ENCODE results near the gene ESRRG.

The ESRRG gene

DNA sequence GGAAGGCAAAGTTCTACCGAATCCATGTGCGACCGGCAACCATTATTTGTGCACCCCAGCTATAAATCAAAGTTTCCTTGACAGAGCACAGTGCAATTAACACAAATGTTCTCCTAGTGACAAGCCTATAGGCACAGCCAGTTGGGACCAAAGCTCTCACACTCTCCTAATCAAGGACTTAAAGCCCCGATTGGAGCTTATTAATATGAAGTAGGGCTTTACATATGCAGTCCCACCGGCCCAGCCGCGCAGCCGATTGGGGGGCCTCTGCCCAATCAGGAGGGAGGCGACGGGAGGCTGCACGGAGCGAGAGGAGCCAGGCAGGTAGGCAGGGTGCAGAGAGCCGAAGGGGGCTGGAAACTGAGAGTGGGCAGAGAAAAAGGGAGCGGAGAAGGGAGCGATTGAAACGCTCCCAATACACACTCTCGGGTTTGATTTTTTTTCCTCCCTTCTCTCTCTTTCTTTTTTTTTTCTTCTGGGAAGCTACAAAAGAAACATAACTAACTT is at the start of gene ESRRG:
TSS of gene ESRRG (minus strand) at position 156 of the 507 bp plus-strand sequence. CDS start at position 26, 130 bp downstream.
- no peaks in the 10 kb centered on the region for H3K36me3 Mint-ChIP-seq

GRCh38 chr1:216771922-216772321 is 48.7 kb upstream of the ESRRG start:
- H3K36me3 Mint-ChIP-seq, result no peaks in the 10 kb centered on the region
- H3K4me1 Mint-ChIP-seq, result no peaks in the 10 kb centered on the region
- H3K4me3 Mint-ChIP-seq, result no peak overlapping the region
- no peak overlapping the region for H3K27ac Mint-ChIP-seq
- DNase-seq (no peak), ATAC-seq (replicated peaks) (no peak)
- H3K27me3 Mint-ChIP-seq, result no peaks in the 10 kb centered on the region
- H3K9me3 Mint-ChIP-seq, result peaks cover 0 to 2% of the 10 kb centered on the region in 2 donors

More for the DNA sequence above, at the start of gene ESRRG:
- DNase-seq (no peak), ATAC-seq (replicated peaks) (peak; percentile 31 to 42)
- Mint-ChIP-seq H3K27ac (no peak within 1 kb of the TSS), H3K27me3 (peaks cover 22 to 26% of the 10 kb centered on the region in 2 donors), H3K4me1 (peaks cover 4 to 7% of the 10 kb centered on the region in 2 donors), H3K4me3 (peak within 1 kb of the TSS; percentile 27 to 76), H3K9me3 (no peaks in the 10 kb centered on the region)

DNA sequence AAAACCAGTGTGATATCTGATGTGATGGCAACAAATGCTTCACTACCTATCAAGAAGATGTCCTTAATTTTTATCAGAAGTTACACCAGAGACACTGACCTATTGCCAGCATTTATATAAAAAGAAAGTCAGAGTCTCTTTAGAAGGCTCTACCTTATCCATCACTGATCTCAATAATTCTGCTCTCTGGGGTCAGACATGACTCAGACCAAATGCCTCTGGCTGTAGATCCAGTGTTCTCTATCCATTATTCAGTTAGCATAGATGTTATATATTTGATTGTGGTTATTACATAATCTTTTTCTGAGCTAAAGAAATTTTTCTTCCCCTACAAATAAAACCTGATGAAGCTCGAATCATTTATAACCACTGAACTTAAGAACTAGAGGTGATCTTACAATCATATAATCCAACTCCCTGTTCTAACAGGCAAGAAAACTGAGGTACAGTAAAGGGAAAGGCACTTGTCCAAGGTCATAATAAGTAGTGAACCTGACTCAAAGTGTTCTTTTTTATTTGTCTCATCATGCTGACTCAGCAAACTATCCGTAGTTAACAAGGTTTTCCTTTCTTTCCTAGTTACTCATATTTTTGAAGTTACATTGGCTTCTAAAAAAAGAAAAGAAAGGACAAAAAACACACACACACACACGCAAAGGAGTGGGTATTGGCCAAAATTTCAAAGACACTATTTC is 43.6 kb upstream of the ESRRG start:
- H3K27ac Mint-ChIP-seq, result no peak overlapping the region
- DNase-seq, result no peak
- H3K9me3 Mint-ChIP-seq, result peaks cover 0 to 2% of the 10 kb centered on the region in 2 donors
- ATAC-seq (replicated peaks), result no peak
- no peaks in the 10 kb centered on the region for H3K36me3 Mint-ChIP-seq
- no peaks in the 10 kb centered on the region for H3K27me3 Mint-ChIP-seq
- no peaks in the 10 kb centered on the region for H3K4me1 Mint-ChIP-seq
- H3K4me3 Mint-ChIP-seq, result no peak overlapping the region

GRCh38 chr1:216765346-216766300 is 42.4 kb upstream of the ESRRG start:
- H3K4me3 Mint-ChIP-seq, result no peak overlapping the region
- no peaks in the 10 kb centered on the region for H3K27me3 Mint-ChIP-seq
- peaks cover 0 to 2% of the 10 kb centered on the region in 2 donors for H3K9me3 Mint-ChIP-seq
- no peak overlapping the region for H3K27ac Mint-ChIP-seq
- DNase-seq (no peak), ATAC-seq (replicated peaks) (no peak)
- H3K36me3 Mint-ChIP-seq, result no peaks in the 10 kb centered on the region
- H3K4me1 Mint-ChIP-seq, result no peaks in the 10 kb centered on the region

DNA sequence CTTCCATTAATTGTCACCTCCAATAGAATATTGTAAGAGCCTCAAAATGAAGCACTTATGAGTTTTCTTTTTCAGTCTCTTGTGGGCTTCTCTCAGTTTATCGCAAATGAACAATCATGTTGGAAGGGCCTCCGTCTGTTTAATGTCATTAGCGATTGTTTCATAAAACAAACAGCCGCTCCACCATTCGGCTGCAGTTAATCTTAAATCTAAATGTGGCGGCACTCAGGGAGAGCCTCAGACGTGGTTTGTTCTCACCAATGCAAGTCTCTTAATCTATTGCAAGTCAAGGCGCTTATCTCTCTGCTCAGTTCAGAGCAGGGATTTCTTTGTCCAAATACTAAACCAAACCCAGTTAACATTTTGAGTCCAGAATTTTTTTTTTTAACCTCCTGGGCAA is 34.9 kb upstream of the ESRRG start:
- ATAC-seq (replicated peaks), result no peak
- DNase-seq, result no peak
- no peaks in the 10 kb centered on the region for H3K36me3 Mint-ChIP-seq
- no peaks in the 10 kb centered on the region for H3K4me1 Mint-ChIP-seq
- no peaks in the 10 kb centered on the region for H3K27me3 Mint-ChIP-seq
- no peaks in the 10 kb centered on the region for H3K9me3 Mint-ChIP-seq
- no peak overlapping the region for H3K27ac Mint-ChIP-seq
- no peak overlapping the region for H3K4me3 Mint-ChIP-seq

DNA sequence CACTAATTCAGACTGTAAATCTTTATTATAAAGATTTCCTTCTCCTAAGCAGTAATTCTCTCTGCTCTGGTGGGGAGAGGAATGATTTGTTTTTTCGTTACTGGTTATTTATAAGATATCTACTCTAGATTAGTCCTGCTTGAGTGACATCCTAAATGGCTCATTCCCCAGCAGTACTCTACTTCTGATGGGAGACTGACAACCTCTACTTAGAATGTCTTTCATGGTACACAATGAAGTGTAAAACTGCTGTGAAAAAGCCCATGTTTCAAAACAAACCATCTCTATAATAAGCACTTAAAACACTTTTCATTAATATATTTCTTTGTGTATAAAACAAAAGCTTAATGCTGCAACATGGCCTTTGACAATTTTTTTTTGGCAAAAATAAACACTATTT is 33.9 kb upstream of the ESRRG start:
- ATAC-seq (replicated peaks) (no peak), DNase-seq (no peak)
- no peaks in the 10 kb centered on the region for H3K36me3 Mint-ChIP-seq
- no peaks in the 10 kb centered on the region for H3K27me3 Mint-ChIP-seq
- H3K4me1 Mint-ChIP-seq, result no peaks in the 10 kb centered on the region
- H3K4me3 Mint-ChIP-seq, result no peak overlapping the region
- no peaks in the 10 kb centered on the region for H3K9me3 Mint-ChIP-seq
- H3K27ac Mint-ChIP-seq, result no peak overlapping the region

DNA sequence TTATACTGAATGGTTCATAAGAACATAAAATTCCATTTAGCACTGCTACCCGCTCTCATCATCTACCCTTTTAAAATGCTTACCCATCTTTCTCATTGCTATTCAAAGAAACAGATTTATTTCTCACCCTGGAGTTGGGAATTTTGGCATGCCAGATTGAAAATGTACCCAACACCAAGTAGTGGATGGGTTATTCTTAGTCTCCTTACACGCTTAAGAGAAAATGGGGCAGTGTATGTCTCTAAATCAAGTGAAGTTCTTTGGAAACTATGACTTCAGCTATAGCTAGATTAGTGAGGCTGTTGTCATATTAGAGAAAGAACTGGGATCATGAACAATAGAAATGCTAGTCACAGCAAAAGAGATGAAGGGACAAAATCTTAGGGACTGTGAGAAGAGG is 27.7 kb upstream of the ESRRG start:
- no peaks in the 10 kb centered on the region for H3K9me3 Mint-ChIP-seq
- H3K4me1 Mint-ChIP-seq, result no peaks in the 10 kb centered on the region
- no peaks in the 10 kb centered on the region for H3K27me3 Mint-ChIP-seq
- no peak for ATAC-seq (replicated peaks)
- H3K36me3 Mint-ChIP-seq, result no peaks in the 10 kb centered on the region
- no peak for DNase-seq
- H3K27ac Mint-ChIP-seq, result no peak overlapping the region
- H3K4me3 Mint-ChIP-seq, result no peak overlapping the region

- ATAC-seq (replicated peaks) (no peak), DNase-seq (no peak)
- H3K27me3 Mint-ChIP-seq, result peaks cover 0 to 4% of the 10 kb centered on the region in 2 donors
- no peaks in the 10 kb centered on the region for H3K4me1 Mint-ChIP-seq
- H3K27ac Mint-ChIP-seq, result no peak overlapping the region
- no peaks in the 10 kb centered on the region for H3K36me3 Mint-ChIP-seq
- H3K9me3 Mint-ChIP-seq, result no peaks in the 10 kb centered on the region
- H3K4me3 Mint-ChIP-seq, result no peak overlapping the region
These were observed 26.9 kb upstream of the ESRRG start for GRCh38 chr1:216750031-216750627.

GRCh38 chr1:216749232-216749631 is 26.0 kb upstream of the ESRRG start:
- Mint-ChIP-seq H3K4me3 (no peak overlapping the region), H3K9me3 (no peaks in the 10 kb centered on the region), H3K27me3 (peaks cover 0 to 6% of the 10 kb centered on the region in 2 donors), H3K36me3 (no peaks in the 10 kb centered on the region), H3K4me1 (no peaks in the 10 kb centered on the region), H3K27ac (no peak overlapping the region)
- DNase-seq (no peak), ATAC-seq (replicated peaks) (no peak)

DNA sequence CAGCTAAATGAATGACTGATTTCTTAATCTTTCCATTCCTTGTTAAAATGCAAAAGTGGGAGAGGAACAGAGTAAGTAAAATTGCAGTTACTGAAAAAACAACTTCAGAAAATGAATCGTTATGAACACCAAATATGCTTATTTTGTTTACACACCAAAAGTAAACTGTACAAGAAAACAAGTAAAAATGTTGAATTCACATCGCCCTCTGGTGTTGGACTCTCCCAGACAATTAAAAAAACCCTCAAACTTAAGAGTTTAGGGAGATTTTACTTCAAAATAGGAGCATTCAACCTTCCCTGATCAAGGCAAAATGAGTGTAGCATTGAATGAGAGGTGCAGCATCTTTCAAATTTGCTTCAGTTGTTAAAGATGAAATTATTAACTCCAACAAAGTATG is 19.4 kb upstream of the ESRRG start:
- Mint-ChIP-seq H3K4me1 (no peaks in the 10 kb centered on the region), H3K36me3 (no peaks in the 10 kb centered on the region), H3K27ac (no peak overlapping the region), H3K9me3 (no peaks in the 10 kb centered on the region), H3K27me3 (peaks cover 0 to 6% of the 10 kb centered on the region in 2 donors), H3K4me3 (no peak overlapping the region)
- ATAC-seq (replicated peaks) (no peak), DNase-seq (no peak)

DNA sequence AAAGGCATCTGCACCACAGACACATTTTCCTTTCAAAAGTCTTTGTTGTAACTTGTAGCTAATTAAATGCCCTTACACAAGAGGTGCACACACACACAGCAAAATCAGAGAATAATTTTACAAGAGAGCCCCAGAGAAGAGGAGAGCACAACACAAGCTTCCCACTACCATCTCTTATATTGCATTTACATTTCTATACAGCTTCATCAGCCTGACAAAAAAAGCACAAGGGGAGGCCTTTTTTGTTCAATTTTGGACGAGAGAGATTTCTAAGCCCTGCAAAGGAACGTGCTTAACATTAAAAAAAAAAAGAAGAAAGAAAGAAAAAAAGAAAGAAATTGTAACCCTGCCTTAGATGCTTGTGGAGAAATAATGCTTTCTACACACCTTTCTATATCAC is 17.1 kb upstream of the ESRRG start:
- Mint-ChIP-seq H3K36me3 (no peaks in the 10 kb centered on the region), H3K4me3 (no peak overlapping the region), H3K27ac (no peak overlapping the region), H3K4me1 (no peaks in the 10 kb centered on the region), H3K9me3 (no peaks in the 10 kb centered on the region), H3K27me3 (peaks cover 0 to 4% of the 10 kb centered on the region in 2 donors)
- DNase-seq, result no peak
- ATAC-seq (replicated peaks), result no peak

DNA sequence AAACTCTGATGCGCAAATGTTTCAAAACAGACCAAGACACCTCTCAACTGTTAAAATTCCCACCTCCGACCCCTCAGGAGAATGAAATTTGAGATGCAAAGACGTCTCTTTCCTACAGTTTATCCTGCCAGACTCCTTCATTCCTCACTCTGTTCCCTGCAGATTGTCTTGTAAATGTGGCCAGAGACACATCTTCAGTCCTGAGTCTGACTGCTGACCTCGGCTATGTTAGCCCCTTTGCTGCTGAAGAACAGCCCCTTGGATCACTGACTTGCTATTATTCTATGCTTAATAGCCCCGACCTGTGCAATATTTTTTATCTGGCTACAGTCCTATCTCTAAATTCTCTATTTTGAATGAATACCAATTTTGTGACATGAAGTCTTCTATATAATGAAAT is 16.6 kb upstream of the ESRRG start:
- ATAC-seq (replicated peaks) (no peak), DNase-seq (no peak)
- Mint-ChIP-seq H3K36me3 (no peaks in the 10 kb centered on the region), H3K27me3 (no peaks in the 10 kb centered on the region), H3K4me3 (no peak overlapping the region), H3K9me3 (no peaks in the 10 kb centered on the region), H3K27ac (no peak overlapping the region), H3K4me1 (no peaks in the 10 kb centered on the region)

- no peak overlapping the region for H3K4me3 Mint-ChIP-seq
These were observed 8.9 kb upstream of the ESRRG start for GRCh38 chr1:216732121-216732520.

GRCh38 chr1:216731562-216731961 is 8.3 kb upstream of the ESRRG start:
- no peaks in the 10 kb centered on the region for H3K4me1 Mint-ChIP-seq
- no peak overlapping the region for H3K27ac Mint-ChIP-seq
- no peak overlapping the region for H3K4me3 Mint-ChIP-seq
- no peaks in the 10 kb centered on the region for H3K9me3 Mint-ChIP-seq
- H3K36me3 Mint-ChIP-seq, result no peaks in the 10 kb centered on the region
- DNase-seq, result no peak
- ATAC-seq (replicated peaks), result no peak
- H3K27me3 Mint-ChIP-seq, result peaks cover 0 to 1% of the 10 kb centered on the region in 2 donors

More at GRCh38 chr1:216732121-216732520, 8.9 kb upstream of the ESRRG start:
- ATAC-seq (replicated peaks) (no peak), DNase-seq (no peak)
- H3K9me3 Mint-ChIP-seq, result no peaks in the 10 kb centered on the region
- H3K27me3 Mint-ChIP-seq, result no peaks in the 10 kb centered on the region
- H3K4me1 Mint-ChIP-seq, result no peaks in the 10 kb centered on the region
- no peaks in the 10 kb centered on the region for H3K36me3 Mint-ChIP-seq
- no peak overlapping the region for H3K27ac Mint-ChIP-seq

Measured in stimulated activated naive B cell treated with anti-CD40 and anti-IgM and Interleukin-4, amounts not matched to agents 10 μg/mL and 1 μg/mL and 100 μg/mL, for 72 hours (primary cell).